ENCODE measurements around the gene ABCC8.
"Not testable (repeated sequence)": the region's sequence is repeated elsewhere in the genome, so short reads cannot be mapped to it uniquely, and the experiment has no call there.

Gene ABCC8

DNA sequence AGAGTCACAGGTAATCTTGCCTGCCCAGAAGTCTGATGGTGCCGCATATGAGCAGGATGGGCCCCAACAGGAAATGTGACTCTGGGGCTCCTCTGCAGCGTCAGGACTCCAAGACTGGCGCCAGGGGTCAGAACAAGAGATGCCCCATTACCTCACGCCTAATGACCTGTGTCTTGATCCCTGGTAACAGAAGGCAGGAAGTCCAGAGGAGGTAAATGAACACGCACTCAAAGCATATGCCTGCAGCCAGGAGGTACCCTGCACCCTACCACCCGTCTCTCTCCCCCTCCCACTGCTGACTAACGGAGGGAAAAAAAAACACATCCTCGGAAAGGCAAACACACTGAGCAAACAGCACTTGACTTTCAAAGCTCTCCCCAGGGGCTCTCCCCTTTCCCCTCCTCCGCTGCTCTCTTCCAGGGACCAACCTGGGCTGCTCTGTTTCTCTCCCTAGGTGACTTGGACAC lies 37.3 kb downstream of the ABCC8 start:
- Histone ChIP-seq H3K4me1 (ENCODE audit: control insufficient read depth in 2 of 2, insufficient read depth in 2 of 2, low read length in 2 of 2) (no peaks in the 10 kb centered on the region), H3K27ac (ENCODE audit: low read depth in 2 of 2, low read length in 2 of 2) (no peak overlapping the region), H3K27me3 (ENCODE audit: control insufficient read depth in 2 of 2, insufficient read depth in 2 of 2, low read length in 2 of 2) (peaks cover 3 to 6% of the 10 kb centered on the region in 2 donors), H3K4me3 (ENCODE audit: low read length in 2 of 2) (no peak overlapping the region), H3K9ac (ENCODE audit: low read depth in 1 of 2, low read length in 2 of 2) (no peak overlapping the region), H3K36me3 (ENCODE audit: control insufficient read depth in 2 of 2, insufficient read depth in 2 of 2, low read length in 2 of 2) (no peaks in the 10 kb centered on the region), H3K9me3 (ENCODE audit: control insufficient read depth in 2 of 2, low read length in 2 of 2) (no peaks in the 10 kb centered on the region)

DNA sequence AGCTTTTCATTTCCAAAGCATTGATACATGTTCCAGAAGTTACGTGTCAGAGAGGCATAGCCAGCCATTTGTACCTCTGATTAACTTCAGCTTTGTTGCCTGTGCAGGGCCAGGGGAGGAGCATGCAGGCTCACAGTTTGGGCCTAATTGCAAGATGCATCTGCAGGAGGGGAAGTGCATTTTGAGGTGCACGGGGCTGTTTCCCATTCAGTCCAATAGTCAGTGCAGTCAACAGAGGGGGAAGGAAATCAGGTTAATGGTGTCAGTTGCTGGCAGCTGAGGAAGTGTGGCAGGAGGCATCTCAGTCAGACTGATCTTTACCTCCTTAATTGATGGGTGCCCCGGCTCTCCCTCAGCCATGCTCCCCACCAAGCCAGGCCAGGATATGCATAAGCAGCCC lies 39.3 kb downstream of the ABCC8 start:
- Histone ChIP-seq H3K9me3 (ENCODE audit: control insufficient read depth in 2 of 2, low read length in 2 of 2) (no peaks in the 10 kb centered on the region), H3K36me3 (ENCODE audit: control insufficient read depth in 2 of 2, insufficient read depth in 2 of 2, low read length in 2 of 2) (no peaks in the 10 kb centered on the region), H3K4me1 (ENCODE audit: control insufficient read depth in 2 of 2, insufficient read depth in 2 of 2, low read length in 2 of 2) (no peaks in the 10 kb centered on the region), H3K27me3 (ENCODE audit: control insufficient read depth in 2 of 2, insufficient read depth in 2 of 2, low read length in 2 of 2) (peaks cover 3 to 6% of the 10 kb centered on the region in 2 donors), H3K4me3 (ENCODE audit: low read length in 2 of 2) (no peak overlapping the region), H3K27ac (ENCODE audit: low read depth in 2 of 2, low read length in 2 of 2) (no peak overlapping the region), H3K9ac (ENCODE audit: low read depth in 1 of 2, low read length in 2 of 2) (no peak overlapping the region)

DNA sequence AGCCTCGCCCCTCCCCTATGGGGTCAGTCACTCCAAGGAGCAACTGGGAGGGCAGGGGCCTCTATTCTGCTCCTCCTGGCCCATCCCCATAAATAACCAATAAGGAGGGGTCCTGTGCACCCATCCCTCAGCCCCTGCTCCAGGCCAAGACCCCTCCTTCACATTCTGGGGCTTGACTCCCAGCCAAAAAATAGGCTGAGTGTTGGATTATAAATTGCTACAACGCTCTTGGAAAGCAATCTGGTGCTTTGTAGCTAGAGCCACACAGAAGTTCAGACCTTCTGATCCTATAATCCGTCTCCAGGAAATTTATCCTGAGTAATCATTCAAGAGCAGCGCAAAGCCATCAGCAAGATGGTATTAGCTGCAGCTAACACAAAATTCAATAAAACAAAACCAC lies 42.5 kb downstream of the ABCC8 start:
- Histone ChIP-seq H3K4me1 (ENCODE audit: control insufficient read depth in 2 of 2, insufficient read depth in 2 of 2, low read length in 2 of 2) (no peaks in the 10 kb centered on the region), H3K27me3 (ENCODE audit: control insufficient read depth in 2 of 2, insufficient read depth in 2 of 2, low read length in 2 of 2) (no peaks in the 10 kb centered on the region), H3K9ac (ENCODE audit: low read depth in 1 of 2, low read length in 2 of 2) (no peak overlapping the region), H3K27ac (ENCODE audit: low read depth in 2 of 2, low read length in 2 of 2) (no peak overlapping the region), H3K4me3 (ENCODE audit: low read length in 2 of 2) (no peak overlapping the region), H3K36me3 (ENCODE audit: control insufficient read depth in 2 of 2, insufficient read depth in 2 of 2, low read length in 2 of 2) (no peaks in the 10 kb centered on the region), H3K9me3 (ENCODE audit: control insufficient read depth in 2 of 2, low read length in 2 of 2) (no peaks in the 10 kb centered on the region)

DNA sequence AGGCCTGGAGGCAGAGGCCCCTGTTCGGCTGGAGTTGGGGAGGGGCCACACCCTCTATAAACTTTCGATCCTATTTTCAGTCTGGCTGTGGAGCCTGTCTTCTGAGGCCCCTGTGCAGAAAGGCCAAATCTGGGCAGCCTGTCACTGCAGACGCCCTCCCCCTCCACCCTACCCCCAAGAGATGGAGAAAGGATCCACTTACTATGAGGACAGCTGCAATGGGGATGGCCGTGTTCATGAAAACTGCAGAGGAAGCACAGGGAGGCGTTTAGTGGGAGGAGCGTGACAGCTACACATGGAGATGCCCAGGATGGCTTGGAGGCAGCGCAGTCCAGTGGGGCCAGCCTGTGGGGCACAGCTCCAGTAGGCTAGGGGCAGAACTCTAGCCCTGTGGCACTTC lies 44.6 kb downstream of the ABCC8 start:
- Histone ChIP-seq H3K9me3 (ENCODE audit: control insufficient read depth in 2 of 2, low read length in 2 of 2) (no peaks in the 10 kb centered on the region), H3K36me3 (ENCODE audit: control insufficient read depth in 2 of 2, insufficient read depth in 2 of 2, low read length in 2 of 2) (no peaks in the 10 kb centered on the region), H3K4me3 (ENCODE audit: low read length in 2 of 2) (no peak overlapping the region), H3K27me3 (ENCODE audit: control insufficient read depth in 2 of 2, insufficient read depth in 2 of 2, low read length in 2 of 2) (no peaks in the 10 kb centered on the region), H3K9ac (ENCODE audit: low read depth in 1 of 2, low read length in 2 of 2) (no peak overlapping the region), H3K4me1 (ENCODE audit: control insufficient read depth in 2 of 2, insufficient read depth in 2 of 2, low read length in 2 of 2) (no peaks in the 10 kb centered on the region), H3K27ac (ENCODE audit: low read depth in 2 of 2, low read length in 2 of 2) (no peak overlapping the region)

DNA sequence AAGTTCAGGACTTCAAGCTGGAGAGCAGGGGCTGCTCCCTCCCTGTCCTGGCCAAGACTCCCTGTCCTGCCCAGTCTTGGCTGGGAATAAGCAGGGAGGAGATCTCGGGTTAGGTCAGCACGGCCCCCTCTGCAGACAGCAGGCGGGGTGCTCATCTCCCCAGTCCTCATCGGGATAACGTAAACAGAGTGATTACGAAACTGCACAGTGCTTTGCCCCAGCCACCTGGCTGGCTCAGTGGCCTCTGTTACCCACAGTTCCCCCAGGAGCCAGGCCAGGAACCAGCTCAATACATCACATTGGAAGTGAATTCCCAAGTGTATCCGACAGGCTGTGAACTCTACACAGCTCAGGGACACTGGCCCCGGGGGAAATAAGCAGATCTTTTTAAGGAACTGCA lies 45.5 kb downstream of the ABCC8 start:
- Histone ChIP-seq H3K9me3 (ENCODE audit: control insufficient read depth in 2 of 2, low read length in 2 of 2) (no peaks in the 10 kb centered on the region), H3K36me3 (ENCODE audit: control insufficient read depth in 2 of 2, insufficient read depth in 2 of 2, low read length in 2 of 2) (no peaks in the 10 kb centered on the region), H3K27me3 (ENCODE audit: control insufficient read depth in 2 of 2, insufficient read depth in 2 of 2, low read length in 2 of 2) (no peaks in the 10 kb centered on the region), H3K27ac (ENCODE audit: low read depth in 2 of 2, low read length in 2 of 2) (no peak overlapping the region), H3K9ac (ENCODE audit: low read depth in 1 of 2, low read length in 2 of 2) (no peak overlapping the region), H3K4me1 (ENCODE audit: control insufficient read depth in 2 of 2, insufficient read depth in 2 of 2, low read length in 2 of 2) (no peaks in the 10 kb centered on the region), H3K4me3 (ENCODE audit: low read length in 2 of 2) (no peak overlapping the region)

DNA sequence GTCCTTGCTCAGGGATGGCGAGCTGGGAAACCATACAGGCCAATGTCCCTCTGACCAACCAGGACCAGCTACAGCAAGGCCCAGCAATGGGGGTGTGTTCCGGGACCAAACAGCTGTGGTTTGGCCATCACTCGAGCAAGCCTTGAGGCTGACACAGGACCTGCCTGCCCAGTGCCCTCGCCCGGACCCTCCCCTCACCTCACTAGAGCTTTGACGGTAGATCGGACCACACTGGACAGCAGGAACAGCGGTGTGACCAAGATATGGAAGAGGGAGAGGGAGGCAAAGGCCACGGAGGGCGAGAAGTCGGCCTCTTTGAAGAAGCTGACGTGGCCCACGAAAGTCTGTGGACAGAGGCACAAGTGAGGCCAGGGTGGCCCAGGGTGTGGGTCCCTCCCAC lies 46.0 kb downstream of the ABCC8 start:
- Histone ChIP-seq H3K4me1 (ENCODE audit: control insufficient read depth in 2 of 2, insufficient read depth in 2 of 2, low read length in 2 of 2) (no peaks in the 10 kb centered on the region), H3K27ac (ENCODE audit: low read depth in 2 of 2, low read length in 2 of 2) (no peak overlapping the region), H3K4me3 (ENCODE audit: low read length in 2 of 2) (no peak overlapping the region), H3K36me3 (ENCODE audit: control insufficient read depth in 2 of 2, insufficient read depth in 2 of 2, low read length in 2 of 2) (no peaks in the 10 kb centered on the region), H3K9me3 (ENCODE audit: control insufficient read depth in 2 of 2, low read length in 2 of 2) (no peaks in the 10 kb centered on the region), H3K27me3 (ENCODE audit: control insufficient read depth in 2 of 2, insufficient read depth in 2 of 2, low read length in 2 of 2) (no peaks in the 10 kb centered on the region), H3K9ac (ENCODE audit: low read depth in 1 of 2, low read length in 2 of 2) (no peak overlapping the region)

DNA sequence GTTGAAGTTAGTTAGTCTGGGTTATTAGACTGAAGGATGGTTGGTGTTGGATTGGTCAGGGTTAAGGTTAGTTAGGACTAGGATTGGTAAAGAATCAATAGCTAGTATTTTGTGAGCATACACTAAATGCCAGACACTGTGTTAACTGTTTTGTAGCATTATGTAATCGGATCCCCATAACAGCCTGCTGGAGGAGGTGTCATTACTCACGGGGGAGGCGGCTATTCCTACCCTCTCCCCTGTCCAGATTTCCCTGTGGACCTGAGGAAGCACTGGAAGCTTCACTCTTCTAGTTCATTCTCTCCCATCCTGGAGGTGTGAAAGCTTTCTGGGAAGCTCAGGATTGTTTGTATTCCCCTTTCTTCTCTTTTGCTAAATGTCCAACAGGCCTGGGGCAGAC lies 47.7 kb downstream of the ABCC8 start:
- H3K36me3 ChIP-seq (ENCODE audit: control insufficient read depth in 2 of 2, insufficient read depth in 2 of 2, low read length in 2 of 2): no peaks in the 10 kb centered on the region
- H3K9me3 ChIP-seq (ENCODE audit: control insufficient read depth in 2 of 2, low read length in 2 of 2): no peaks in the 10 kb centered on the region
- H3K27ac ChIP-seq (ENCODE audit: low read depth in 2 of 2, low read length in 2 of 2): no peak overlapping the region
- no peak overlapping the region for H3K9ac ChIP-seq (ENCODE audit: low read depth in 1 of 2, low read length in 2 of 2)
- peaks cover 0 to 1% of the 10 kb centered on the region in 2 donors for H3K4me1 ChIP-seq (ENCODE audit: control insufficient read depth in 2 of 2, insufficient read depth in 2 of 2, low read length in 2 of 2)
- no peaks in the 10 kb centered on the region for H3K27me3 ChIP-seq (ENCODE audit: control insufficient read depth in 2 of 2, insufficient read depth in 2 of 2, low read length in 2 of 2)
- H3K4me3 ChIP-seq (ENCODE audit: low read length in 2 of 2): no peak overlapping the region

DNA sequence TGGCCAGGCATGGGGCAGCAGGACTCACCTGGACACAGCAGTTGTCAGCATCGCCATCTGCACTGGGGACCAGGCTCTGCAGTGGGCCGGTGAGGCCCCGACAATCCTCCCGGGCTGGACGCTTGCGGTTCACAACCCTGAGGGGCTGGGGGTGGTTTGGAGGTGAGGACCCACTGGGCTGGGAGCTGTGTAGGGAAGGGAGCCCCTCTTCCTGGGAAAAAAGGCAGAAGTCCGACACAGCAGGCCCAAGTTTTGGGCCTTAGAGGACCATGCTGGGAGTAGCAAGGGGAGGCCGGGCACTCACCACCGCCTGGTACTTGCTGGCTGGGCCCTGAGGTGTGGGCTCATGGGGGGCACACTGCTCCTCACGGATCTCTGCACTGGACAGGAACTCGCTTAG lies 48.4 kb downstream of the ABCC8 start:
- Histone ChIP-seq H3K4me1 (ENCODE audit: control insufficient read depth in 2 of 2, insufficient read depth in 2 of 2, low read length in 2 of 2) (peaks cover 0 to 7% of the 10 kb centered on the region in 2 donors), H3K27ac (ENCODE audit: low read depth in 2 of 2, low read length in 2 of 2) (no peak overlapping the region), H3K9me3 (ENCODE audit: control insufficient read depth in 2 of 2, low read length in 2 of 2) (no peaks in the 10 kb centered on the region), H3K9ac (ENCODE audit: low read depth in 1 of 2, low read length in 2 of 2) (no peak overlapping the region), H3K27me3 (ENCODE audit: control insufficient read depth in 2 of 2, insufficient read depth in 2 of 2, low read length in 2 of 2) (no peaks in the 10 kb centered on the region), H3K4me3 (ENCODE audit: low read length in 2 of 2) (no peak overlapping the region), H3K36me3 (ENCODE audit: control insufficient read depth in 2 of 2, insufficient read depth in 2 of 2, low read length in 2 of 2) (no peaks in the 10 kb centered on the region)

DNA sequence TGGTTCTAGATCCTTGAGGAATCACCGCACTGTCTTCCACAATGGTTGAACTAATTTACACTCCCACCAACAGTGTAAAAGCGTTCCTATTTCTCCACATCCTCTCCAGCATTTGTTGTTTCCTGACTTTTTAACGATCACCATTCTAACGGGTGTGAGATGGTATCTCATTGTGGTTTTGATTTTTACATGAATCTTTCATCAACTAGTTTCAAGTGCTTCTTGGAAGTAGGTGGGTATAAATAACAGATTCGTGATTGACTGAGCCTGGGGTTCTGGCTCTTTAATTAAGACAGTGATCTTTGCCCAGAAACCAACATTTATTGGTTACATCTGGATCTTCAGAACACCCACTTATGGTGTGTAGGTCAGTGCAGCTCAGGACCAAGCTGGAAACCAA lies 50.4 kb downstream of the ABCC8 start:
- not testable (repeated sequence) for H3K36me3 ChIP-seq (ENCODE audit: control insufficient read depth in 2 of 2, insufficient read depth in 2 of 2, low read length in 2 of 2); H3K4me1 ChIP-seq (ENCODE audit: control insufficient read depth in 2 of 2, insufficient read depth in 2 of 2, low read length in 2 of 2); H3K4me3 ChIP-seq (ENCODE audit: low read length in 2 of 2); H3K27ac ChIP-seq (ENCODE audit: low read depth in 2 of 2, low read length in 2 of 2); H3K9ac ChIP-seq (ENCODE audit: low read depth in 1 of 2, low read length in 2 of 2); H3K9me3 ChIP-seq (ENCODE audit: control insufficient read depth in 2 of 2, low read length in 2 of 2); H3K27me3 ChIP-seq (ENCODE audit: control insufficient read depth in 2 of 2, insufficient read depth in 2 of 2, low read length in 2 of 2)

DNA sequence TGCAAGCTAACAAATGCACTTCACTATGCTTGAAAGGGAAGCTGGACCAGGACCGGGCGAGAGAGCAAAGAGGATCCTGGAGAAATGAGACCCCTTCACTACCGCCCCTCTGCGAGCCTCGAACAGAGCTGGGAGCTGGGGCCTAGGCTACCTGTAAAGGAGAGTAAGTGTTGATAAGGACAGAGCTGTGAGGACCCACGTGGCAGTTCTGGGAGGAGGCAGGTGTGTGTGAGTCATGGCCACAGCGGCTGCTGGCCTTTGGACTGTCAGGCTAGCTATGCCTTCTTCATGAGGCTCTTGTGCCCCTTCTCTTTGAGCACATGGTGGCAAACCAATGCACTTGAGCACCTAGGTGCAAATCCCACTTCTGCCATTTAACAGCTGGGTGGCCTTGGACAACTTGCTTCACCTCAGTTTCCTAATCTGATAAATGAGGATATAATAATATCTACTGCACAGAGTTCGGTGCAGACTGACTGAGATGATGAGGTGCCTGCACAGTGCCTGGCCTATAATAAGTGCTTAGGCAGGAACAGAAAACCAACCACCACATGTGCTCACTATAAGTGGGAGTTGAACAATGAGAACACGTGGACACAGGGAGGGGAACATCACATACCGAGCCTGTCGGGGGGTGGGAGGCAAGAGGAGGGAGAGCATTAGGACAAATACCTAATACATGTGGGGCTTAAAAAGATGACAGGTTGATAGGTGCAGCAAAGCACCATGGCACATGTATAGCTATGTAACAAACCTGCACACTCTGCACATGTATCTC lies 52.9 kb downstream of the ABCC8 start:
- Histone ChIP-seq H3K36me3 (ENCODE audit: control insufficient read depth in 2 of 2, insufficient read depth in 2 of 2, low read length in 2 of 2) (no peaks in the 10 kb centered on the region), H3K4me1 (ENCODE audit: control insufficient read depth in 2 of 2, insufficient read depth in 2 of 2, low read length in 2 of 2) (peaks cover 0 to 7% of the 10 kb centered on the region in 2 donors), H3K9me3 (ENCODE audit: control insufficient read depth in 2 of 2, low read length in 2 of 2) (no peaks in the 10 kb centered on the region), H3K4me3 (ENCODE audit: low read length in 2 of 2) (no peak overlapping the region), H3K27ac (ENCODE audit: low read depth in 2 of 2, low read length in 2 of 2) (no peak overlapping the region), H3K9ac (ENCODE audit: low read depth in 1 of 2, low read length in 2 of 2) (no peak overlapping the region), H3K27me3 (ENCODE audit: control insufficient read depth in 2 of 2, insufficient read depth in 2 of 2, low read length in 2 of 2) (peaks cover 0 to 10% of the 10 kb centered on the region in 2 donors)
